Left renal pelvis (tissue), 4 donors: ENCODE data around the gene PRKG2. TPM values are rescaled to one million over a fixed set of nuclear protein-coding genes. Genes with fewer than 3 reads are reported as not detected.
"Not testable (repeated sequence)": the region's sequence is repeated elsewhere in the genome, so short reads cannot be mapped to it uniquely, and the experiment has no call there.

ENCODE experiments used
- DNase-seq, 4 donors: peaks; one replicate each; pipeline ENCODE4 v3.0.0-alpha.2; 2013; ENCODE audit warnings: low read depth in 4 of 4, low spot score in 3 of 4
- polyA plus RNA-seq, 4 donors: library from polyadenylated mRNA; unstranded; fragments of 120-200 nt; gene quantifications; one replicate each; pipeline ENCODE4 v1.2.1, GENCODE V29; 2013; ENCODE audit not compliant: insufficient read length in 4 of 4

Gene PRKG2
- polyA plus RNA-seq, 4 donors = 0.89 to 2.6 (median 1.7) TPM

GRCh38 chr4:81164126-81164525 lies 50.9 kb downstream of the PRKG2 start:
- DNase-seq = no peak

- no peak for DNase-seq
Measured at GRCh38 chr4:81162752-81163458, 52.1 kb downstream of the PRKG2 start.

GRCh38 chr4:81153714-81154323 lies 61.2 kb downstream of the PRKG2 start:
- DNase-seq = not testable (repeated sequence)

GRCh38 chr4:81152839-81153713 lies 61.9 kb downstream of the PRKG2 start:
- no peak for DNase-seq

- DNase-seq = no peak
Measured at GRCh38 chr4:81149976-81150375, 65.0 kb downstream of the PRKG2 start.

- DNase-seq = no peak
Measured at GRCh38 chr4:81148576-81148975, 66.4 kb downstream of the PRKG2 start.

GRCh38 chr4:81146466-81146865 lies 68.6 kb downstream of the PRKG2 start:
- no peak for DNase-seq

GRCh38 chr4:81143183-81143582 lies 71.8 kb downstream of the PRKG2 start:
- no peak for DNase-seq

- no peak for DNase-seq
Measured at GRCh38 chr4:81142744-81143143, 72.3 kb downstream of the PRKG2 start.

- no peak for DNase-seq
Measured at GRCh38 chr4:81137894-81138293, 77.1 kb downstream of the PRKG2 start.

- no peak for DNase-seq
Measured at GRCh38 chr4:81137446-81137845, 77.6 kb downstream of the PRKG2 start.

GRCh38 chr4:81136161-81136905 lies 78.7 kb downstream of the PRKG2 start:
- no peak for DNase-seq

- DNase-seq = no peak
Measured at GRCh38 chr4:81135501-81135900, 79.5 kb downstream of the PRKG2 start.

- DNase-seq = no peak
Measured at GRCh38 chr4:81131563-81131962, 83.5 kb downstream of the PRKG2 start.

- DNase-seq = no peak
Measured at GRCh38 chr4:81131066-81131465, 84.0 kb downstream of the PRKG2 start.

- no peak for DNase-seq
Measured at GRCh38 chr4:81130569-81130968, 84.5 kb downstream of the PRKG2 start.

- no peak for DNase-seq
Measured at GRCh38 chr4:81120055-81120454, 95.0 kb downstream of the PRKG2 start.

- DNase-seq = no peak
Measured at GRCh38 chr4:81118086-81118485, 96.9 kb downstream of the PRKG2 start.

GRCh38 chr4:81116566-81116965 lies 98.5 kb downstream of the PRKG2 start:
- no peak for DNase-seq

- no peak for DNase-seq
Measured at GRCh38 chr4:81113024-81113423, 102.0 kb downstream of the PRKG2 start.

GRCh38 chr4:81109356-81109755 lies 105.7 kb downstream of the PRKG2 start:
- no peak for DNase-seq
